ENCODE results near the gene HIGD1A. TPM values are rescaled to one million over a fixed set of nuclear protein-coding genes. Genes with fewer than 3 reads are reported as not detected.

HIGD1A gene
- total RNA-seq (2014; rRNA removed; shearing (Covaris generic)): 165 and 193 TPM in 2 replicates
- 147 and 162 TPM in 2 replicates for polyA plus RNA-seq (2015; cell fraction: cytosol; rRNA removed)
- 42.6 and 48.9 TPM in 2 replicates for polyA plus RNA-seq (2015; cell fraction: nucleus; rRNA removed)

GRCh38 chr3:42804106-42804830 lies at the start of gene HIGD1A:
Gene HIGD1A (minus strand): TSS chr3:42804490. CDS start chr3:42794253, 10,237 bp downstream.
- peak; percentile 95 for DNase-seq (ENCODE audit: low read depth, low spot score)
- in situ Hi-C loops (cut with HindIII; ENCODE audit: low pct_unique_long_range_greater_than_20kb, low sequenced_read_pairs): no loop called here

GRCh38 chr3:42853739-42854302 lies 49.5 kb upstream of the HIGD1A start:
- in situ Hi-C loops (cut with HindIII; ENCODE audit: low pct_unique_long_range_greater_than_20kb, low sequenced_read_pairs): no loop called here
- no peak for DNase-seq (ENCODE audit: low read depth, low spot score)

DNA sequence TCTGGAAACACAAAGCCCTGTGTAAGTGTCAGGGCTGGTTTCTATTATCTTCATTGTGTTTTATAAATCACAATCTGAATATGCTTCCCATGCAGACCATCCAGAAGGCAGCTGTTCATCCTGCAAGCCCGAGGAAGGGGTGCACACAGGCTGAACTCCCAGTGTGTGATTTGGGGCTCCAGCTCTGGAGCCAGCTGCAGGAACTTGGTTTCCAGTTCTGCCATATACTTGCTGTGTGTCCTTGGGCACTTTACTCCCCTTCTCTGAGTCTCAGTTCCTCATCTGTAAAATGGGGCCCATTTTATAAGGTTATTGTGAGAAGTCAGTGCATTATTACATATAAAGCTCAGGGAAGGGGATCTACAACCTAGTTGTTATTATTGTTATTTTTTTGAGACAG lies 48.8 kb upstream of the HIGD1A start:
- in situ Hi-C loops (cut with HindIII; ENCODE audit: low pct_unique_long_range_greater_than_20kb, low sequenced_read_pairs): no loop called here

GRCh38 chr3:42852441-42852840 lies 48.2 kb upstream of the HIGD1A start:
- no peak for DNase-seq (ENCODE audit: low read depth, low spot score)
- in situ Hi-C loops (cut with HindIII; ENCODE audit: low pct_unique_long_range_greater_than_20kb, low sequenced_read_pairs): no loop called here

More for the DNA sequence above, 48.8 kb upstream of the HIGD1A start:
- DNase-seq (ENCODE audit: low read depth, low spot score): no peak

- no peak for DNase-seq (ENCODE audit: low read depth, low spot score)
- in situ Hi-C loops (cut with HindIII; ENCODE audit: low pct_unique_long_range_greater_than_20kb, low sequenced_read_pairs): no loop called here
Observed at GRCh38 chr3:42851228-42851834, 47.0 kb upstream of the HIGD1A start.

DNA sequence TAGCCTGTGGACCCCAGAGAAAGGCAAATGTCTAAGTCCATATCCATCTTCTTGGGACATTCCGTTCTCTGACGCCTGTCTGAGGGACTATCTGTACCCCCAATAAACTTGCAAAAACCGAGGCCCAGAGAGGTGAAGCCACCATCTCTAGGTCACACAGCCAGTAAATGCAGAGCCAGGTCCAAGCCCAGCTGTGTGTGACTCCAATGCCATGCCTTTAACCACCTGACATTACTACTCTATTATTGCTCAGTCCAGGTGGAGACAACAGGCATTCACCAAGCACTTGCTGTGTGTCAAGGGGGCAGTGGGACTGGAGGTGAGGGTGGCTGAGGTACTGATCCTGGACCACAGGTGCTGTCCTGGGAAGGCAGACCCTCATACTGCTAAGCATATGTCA lies 46.0 kb upstream of the HIGD1A start:
- in situ Hi-C loops (cut with HindIII; ENCODE audit: low pct_unique_long_range_greater_than_20kb, low sequenced_read_pairs): no loop called here
- no peak for DNase-seq (ENCODE audit: low read depth, low spot score)

DNA sequence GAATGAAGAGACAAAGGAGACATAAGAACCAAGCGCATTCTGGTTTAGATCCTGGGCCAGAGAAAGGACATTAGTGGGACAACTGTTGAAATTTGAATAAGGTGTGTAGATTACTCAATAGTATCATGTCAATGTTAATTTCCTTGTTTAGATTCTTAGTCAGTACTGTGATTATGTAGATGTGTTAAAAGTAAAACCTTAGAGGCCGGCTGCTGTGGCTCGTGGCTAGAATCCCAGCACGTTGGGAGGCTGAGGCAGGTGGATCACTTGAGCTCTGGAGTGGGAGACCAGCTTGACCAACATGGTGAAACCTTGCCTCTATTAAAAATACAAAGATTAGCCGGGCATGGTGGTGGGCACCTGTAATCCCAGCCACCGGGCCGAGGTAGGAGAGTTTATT lies 44.7 kb upstream of the HIGD1A start:
- in situ Hi-C loops (cut with HindIII; ENCODE audit: low pct_unique_long_range_greater_than_20kb, low sequenced_read_pairs): no loop called here
- no peak for DNase-seq (ENCODE audit: low read depth, low spot score)

DNA sequence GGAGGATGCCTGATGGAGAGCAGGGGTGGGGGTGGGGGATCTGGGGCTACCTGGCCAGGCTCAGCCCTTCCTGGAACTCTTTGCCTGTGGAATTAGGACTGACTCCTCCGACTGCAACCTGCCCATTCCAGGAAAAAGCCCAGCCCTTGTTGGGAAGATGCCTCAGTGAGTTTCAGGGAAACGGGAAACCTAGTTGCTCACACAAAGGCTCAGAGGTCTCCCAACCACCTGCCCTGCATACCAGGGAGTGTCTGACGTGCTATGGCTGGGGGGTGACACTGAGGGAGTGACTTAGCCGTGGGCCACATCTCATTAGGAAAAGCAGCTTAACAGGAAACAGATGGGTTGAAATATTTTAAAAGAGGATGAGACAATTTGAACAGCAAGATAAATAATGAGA lies 43.4 kb upstream of the HIGD1A start:
- no peak for DNase-seq (ENCODE audit: low read depth, low spot score)
- in situ Hi-C loops (cut with HindIII; ENCODE audit: low pct_unique_long_range_greater_than_20kb, low sequenced_read_pairs): no loop called here

GRCh38 chr3:42846685-42847522 lies 42.6 kb upstream of the HIGD1A start:
- DNase-seq (ENCODE audit: low read depth, low spot score): no peak
- in situ Hi-C loops (cut with HindIII; ENCODE audit: low pct_unique_long_range_greater_than_20kb, low sequenced_read_pairs): no loop called here

DNA sequence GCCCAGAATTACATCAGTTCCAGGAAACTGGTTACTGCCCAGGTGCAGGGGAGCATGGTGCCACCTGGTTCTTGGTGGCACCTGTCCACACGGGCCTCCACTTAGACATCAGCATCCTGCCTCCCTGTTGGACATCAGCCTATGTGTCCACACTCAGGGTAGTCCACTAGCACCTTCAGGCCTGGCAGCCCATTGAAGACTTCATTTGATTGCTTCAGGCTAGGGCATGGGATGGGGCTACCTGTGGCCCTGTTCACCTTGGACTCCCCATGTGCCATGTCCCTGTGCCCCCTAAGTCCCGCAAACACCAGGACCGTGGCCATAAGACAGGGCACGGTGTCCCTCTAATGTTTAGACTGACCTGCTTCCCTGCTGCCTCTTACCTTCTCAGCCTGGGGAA lies 40.5 kb upstream of the HIGD1A start:
- DNase-seq (ENCODE audit: low read depth, low spot score): no peak
- in situ Hi-C loops (cut with HindIII; ENCODE audit: low pct_unique_long_range_greater_than_20kb, low sequenced_read_pairs): no loop called here

GRCh38 chr3:42844412-42844713 lies 40.1 kb upstream of the HIGD1A start:
- DNase-seq (ENCODE audit: low read depth, low spot score): no peak
- in situ Hi-C loops (cut with HindIII; ENCODE audit: low pct_unique_long_range_greater_than_20kb, low sequenced_read_pairs): no loop called here

GRCh38 chr3:42843713-42844411 lies 39.6 kb upstream of the HIGD1A start:
- no peak for DNase-seq (ENCODE audit: low read depth, low spot score)
- in situ Hi-C loops (cut with HindIII; ENCODE audit: low pct_unique_long_range_greater_than_20kb, low sequenced_read_pairs): no loop called here

DNA sequence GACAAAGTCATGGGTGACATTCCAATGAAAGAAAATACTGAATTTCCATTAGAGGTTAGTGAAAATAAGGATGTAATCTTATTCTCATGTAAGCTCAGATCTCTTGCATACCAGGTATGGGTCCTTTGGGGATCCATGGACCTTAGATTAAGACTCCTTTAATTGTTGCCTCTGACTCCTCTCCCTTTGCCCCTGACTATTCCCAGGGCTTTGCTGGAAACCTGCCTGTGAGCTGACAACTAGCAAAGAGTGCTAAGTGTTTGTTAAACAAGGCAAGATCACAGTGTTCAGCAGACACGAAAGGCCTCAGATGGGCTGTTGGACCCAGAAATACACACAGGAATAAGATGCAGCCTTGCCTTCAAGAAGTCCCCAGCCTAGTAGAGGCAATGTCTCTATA lies 37.0 kb upstream of the HIGD1A start:
- in situ Hi-C loops (cut with HindIII; ENCODE audit: low pct_unique_long_range_greater_than_20kb, low sequenced_read_pairs): no loop called here
- DNase-seq (ENCODE audit: low read depth, low spot score): no peak

DNA sequence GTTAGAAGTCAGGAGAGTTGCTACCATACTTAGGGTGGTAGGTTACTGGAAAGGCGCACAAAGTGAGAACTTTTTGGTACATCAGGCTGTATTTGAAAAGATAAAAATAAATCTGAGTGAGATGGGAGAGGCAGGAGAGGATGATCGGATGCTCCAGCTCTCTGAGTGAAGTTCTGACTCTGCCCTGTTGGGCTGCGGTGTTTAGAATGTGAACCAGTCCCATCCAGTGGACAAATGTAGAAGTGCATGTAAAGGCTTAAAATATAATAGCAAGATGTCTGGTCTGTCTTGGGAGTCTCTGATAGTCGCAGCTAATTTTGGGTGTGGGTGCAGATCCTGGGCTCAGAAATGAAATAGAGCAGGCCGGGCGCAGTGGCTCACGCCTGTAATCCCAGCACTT lies 35.3 kb upstream of the HIGD1A start:
- in situ Hi-C loops (cut with HindIII; ENCODE audit: low pct_unique_long_range_greater_than_20kb, low sequenced_read_pairs): no loop called here
- DNase-seq (ENCODE audit: low read depth, low spot score): peak; percentile 86

DNA sequence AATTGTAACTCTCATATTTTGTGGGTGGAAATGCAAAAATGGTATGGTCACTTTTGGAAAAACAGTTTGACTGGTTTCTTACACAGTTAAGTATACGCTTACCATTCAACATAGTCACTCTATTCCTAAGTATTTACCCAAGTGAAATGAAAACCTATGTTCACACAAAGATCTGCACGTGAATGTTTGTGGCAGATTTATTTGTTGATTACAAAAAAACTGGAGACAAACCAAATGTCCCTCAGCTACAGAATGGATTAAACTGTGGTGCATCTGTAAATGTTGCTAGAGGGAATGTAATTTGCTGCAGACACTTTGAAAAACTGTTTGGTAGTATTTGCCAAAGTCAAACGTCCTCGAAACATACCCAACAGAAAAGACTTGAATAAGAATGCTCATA lies 34.3 kb upstream of the HIGD1A start:
- no peak for DNase-seq (ENCODE audit: low read depth, low spot score)
- in situ Hi-C loops (cut with HindIII; ENCODE audit: low pct_unique_long_range_greater_than_20kb, low sequenced_read_pairs): no loop called here

- DNase-seq (ENCODE audit: low read depth, low spot score): no peak
- in situ Hi-C loops (cut with HindIII; ENCODE audit: low pct_unique_long_range_greater_than_20kb, low sequenced_read_pairs): no loop called here
Observed at GRCh38 chr3:42836150-42837123, 32.1 kb upstream of the HIGD1A start.

- DNase-seq (ENCODE audit: low read depth, low spot score): peak; percentile 90
- in situ Hi-C loops (cut with HindIII; ENCODE audit: low pct_unique_long_range_greater_than_20kb, low sequenced_read_pairs): no loop called here
Observed at GRCh38 chr3:42831321-42831713, 27.0 kb upstream of the HIGD1A start.

All from SK-MEL-5 (cell line).